NCI-H2107 (cell line): Measurements from ENCODE around the gene TEKT5.

Source experiments
- DNase-seq: peaks from one replicate; lab custom pipeline; 2025; lab: John Stamatoyannopoulos, UW

Gene TEKT5

GRCh38 chr16:10609402-10609774 is 85.3 kb downstream of the TEKT5 start:
- no peak for DNase-seq

GRCh38 chr16:10608687-10609401 is 85.9 kb downstream of the TEKT5 start:
- no peak for DNase-seq

GRCh38 chr16:10607157-10607556 is 87.6 kb downstream of the TEKT5 start:
- DNase-seq, result no peak

- DNase-seq, result no peak
These were observed 88.1 kb downstream of the TEKT5 start for GRCh38 chr16:10606607-10607006.

DNA sequence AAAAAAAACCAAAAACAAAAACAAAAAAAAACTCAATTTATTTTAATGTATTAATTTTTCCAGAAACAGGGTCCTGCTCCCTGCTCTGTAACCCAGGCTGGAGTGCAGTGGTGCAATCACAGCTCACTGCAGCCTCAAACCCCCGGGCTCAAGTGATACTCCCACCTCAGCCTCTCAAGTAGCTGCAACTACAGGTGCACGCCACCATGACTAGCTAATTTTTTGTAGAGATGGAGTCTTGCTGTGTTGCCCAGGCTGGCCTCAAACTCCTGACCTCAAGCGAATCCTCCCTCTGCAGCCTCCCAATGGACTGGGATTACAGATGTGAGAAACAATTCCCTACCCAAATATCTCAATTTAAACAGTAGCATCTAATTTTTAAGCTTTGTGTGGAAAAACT is 89.1 kb downstream of the TEKT5 start:
- DNase-seq, result no peak

DNA sequence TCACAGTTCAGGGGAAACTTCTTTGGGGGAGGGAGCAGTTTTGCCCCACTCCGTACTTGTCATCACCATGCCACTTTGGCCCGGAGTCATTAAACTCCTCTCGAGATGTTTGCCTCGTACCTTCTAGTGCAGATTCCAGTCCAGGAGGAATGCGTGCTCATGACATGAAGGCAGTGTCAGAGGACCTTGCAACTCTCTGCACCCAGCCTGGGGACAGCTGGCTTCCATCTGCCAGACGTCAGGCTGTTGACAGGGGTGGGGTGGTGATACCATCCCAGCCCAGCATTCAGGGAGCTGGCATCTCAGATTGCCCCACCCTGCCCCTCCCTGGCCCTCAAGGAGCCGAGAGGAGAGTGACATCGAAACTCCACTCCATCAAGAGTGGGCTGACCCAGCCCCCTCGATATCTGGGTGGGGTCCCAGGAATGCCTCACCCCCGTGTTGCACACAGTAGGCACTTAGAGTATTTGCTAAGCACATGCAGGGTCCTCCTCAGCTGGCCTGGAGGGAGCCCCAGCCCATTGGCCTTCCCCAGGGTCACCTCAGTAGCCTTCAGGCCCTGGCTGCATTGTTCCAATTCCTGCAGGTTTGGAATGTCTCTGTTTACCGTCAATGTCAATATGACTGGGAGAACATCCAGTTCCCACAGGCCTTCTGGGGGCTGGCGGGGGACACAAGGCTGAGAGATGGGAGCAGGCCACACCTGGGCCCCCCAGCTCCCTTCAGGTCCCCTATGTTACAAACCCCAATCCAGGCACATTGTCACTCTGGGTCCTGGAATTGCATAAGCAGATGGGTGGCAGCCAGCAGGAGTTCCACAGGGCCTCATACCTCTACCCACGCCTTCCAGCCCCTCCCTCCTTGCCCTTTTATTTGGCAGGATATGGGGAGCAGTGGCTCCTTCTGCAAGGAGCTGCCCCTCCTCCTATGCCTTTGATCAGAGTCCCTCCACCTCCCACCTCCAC is 93.0 kb downstream of the TEKT5 start:
- DNase-seq, result no peak

GRCh38 chr16:10600782-10601443 is 93.8 kb downstream of the TEKT5 start:
- no peak for DNase-seq

DNA sequence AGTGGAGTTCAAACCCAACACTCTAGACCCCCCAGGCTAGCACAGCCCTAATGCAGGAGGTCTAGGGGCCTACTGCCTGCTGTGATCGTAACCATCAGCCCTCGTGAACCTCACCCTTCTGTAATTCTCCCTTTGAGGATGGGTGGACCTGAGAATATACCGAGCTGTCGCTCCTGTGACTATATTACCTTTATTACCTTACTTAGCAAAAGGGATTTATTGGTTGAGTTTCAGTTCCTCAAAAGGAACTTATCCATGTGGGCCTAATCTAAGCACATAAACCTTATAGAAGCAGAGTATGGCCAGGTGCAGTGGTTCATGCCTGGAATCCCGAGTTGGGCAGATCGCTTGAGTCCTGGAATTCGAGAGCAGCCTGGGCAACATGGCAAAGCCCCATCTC is 95.1 kb downstream of the TEKT5 start:
- no peak for DNase-seq

DNA sequence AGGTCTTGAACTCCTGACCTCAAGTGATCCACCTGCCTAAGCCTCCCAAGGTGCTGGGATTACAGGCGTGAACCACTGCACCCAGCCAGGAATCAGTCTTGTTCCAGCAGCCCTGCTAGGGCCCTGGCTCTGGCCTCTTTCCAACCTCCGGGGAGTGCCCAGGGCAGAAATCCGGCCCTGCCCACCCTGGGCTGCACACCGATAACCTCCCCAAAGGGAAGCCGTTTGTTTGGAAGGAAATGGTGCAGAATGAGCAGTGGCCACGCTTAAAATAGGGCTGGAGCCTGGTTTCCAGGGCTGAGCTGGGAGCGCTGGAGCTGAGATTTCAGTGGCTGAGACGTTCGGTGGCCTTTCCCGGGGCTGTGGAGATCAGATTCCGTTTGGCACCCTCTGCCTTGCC is 96.6 kb downstream of the TEKT5 start:
- no peak for DNase-seq

DNA sequence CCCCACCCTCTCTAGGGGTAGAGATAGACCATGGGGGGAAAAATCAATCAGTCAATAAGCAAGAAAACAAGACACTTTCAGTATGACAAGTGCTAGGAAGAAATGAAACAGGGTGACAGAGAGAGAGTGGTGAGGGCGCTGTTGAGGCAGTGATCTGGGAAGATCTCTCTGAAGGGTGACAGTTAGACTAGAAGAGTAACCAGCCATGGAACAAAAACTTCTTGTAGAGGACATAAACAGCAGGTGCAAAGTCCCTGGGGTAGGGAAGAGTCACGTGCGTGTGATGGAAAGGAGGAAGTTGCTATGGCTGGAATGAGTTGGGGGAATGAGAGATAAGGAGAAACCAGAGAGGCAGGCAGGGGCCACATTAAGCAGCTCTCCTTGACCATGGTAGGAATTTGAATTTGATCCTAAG is 97.5 kb downstream of the TEKT5 start:
- no peak for DNase-seq

GRCh38 chr16:10594312-10594950 is 100.3 kb downstream of the TEKT5 start:
- no peak for DNase-seq

GRCh38 chr16:10592611-10593010 is 102.1 kb downstream of the TEKT5 start:
- no peak for DNase-seq

DNA sequence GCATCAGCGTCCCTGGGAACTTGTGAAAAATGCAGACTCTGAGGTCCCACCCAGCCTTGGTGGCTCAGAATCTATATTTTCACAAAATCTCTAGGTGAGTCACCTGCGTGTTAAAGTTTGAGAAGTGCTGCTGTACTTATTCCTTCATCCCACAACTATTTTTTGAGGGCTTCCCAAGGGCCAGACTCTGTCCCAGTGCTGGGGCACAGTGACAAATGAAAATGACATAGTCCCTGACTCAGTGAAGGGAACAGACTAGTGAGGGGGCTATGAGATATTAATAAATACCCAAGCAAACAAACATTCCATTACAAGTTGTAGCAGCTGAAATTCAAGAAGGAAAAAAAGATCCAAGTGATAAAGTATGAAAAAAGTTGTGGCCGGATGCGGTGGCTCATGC is 104.4 kb downstream of the TEKT5 start:
- DNase-seq, result no peak

DNA sequence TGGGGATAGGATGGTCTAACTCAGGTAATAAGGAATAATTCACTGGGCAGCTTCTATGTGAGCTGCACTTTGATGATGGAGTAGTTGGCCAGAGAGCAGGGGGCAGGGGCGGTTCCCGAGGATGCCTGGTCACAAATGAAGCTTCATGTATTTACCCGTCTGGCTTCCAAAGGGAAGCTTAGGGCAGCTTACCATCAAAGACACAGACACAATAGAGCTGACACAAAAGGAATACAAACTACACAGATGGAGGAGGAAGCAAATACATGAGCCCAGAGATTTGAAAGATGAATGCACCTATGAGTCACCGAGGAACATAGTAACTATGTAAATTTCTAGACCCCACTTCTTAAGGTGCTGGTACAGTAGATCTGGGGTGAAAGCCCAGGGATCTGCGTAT is 105.6 kb downstream of the TEKT5 start:
- DNase-seq, result no peak

DNA sequence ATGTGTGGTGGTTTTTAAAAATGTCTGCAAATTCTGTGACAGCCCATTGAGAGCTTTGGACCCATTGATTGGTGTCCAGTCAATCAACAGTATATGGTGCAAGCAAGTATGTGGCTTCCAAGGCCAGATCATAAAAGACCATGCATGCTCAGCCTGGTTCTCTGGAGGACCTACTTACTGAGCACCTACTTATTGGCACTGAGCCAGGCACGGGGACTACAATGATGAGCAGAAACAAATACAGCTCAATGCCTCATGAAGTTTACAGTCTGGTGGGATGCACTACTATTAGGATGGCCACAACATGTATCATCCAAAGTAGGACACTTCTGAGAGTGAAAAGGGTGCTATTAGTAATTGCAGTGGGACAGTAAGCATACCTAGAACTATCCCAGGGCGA is 107.1 kb downstream of the TEKT5 start:
- no peak for DNase-seq

DNA sequence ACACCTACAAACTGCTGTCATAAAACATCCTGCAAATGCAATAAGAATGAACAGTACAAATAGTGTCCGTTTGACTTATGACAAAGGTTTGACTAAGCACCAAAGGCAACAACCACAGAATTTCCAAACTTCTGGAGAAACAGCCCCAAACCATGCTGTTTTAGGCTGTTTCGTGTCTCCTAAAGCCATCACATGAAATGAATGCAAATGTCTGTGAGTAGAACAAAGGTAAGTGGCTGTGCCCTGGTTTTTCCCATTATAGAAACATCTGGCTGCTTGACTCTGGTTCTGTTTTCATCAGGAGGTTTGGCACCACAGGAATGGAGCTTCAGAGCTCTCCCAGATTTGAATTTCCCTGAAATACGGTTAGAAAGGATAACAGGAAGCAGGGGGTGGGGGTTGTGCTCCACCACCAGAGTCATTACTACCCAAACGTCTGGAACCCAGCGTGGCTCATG is 109.7 kb downstream of the TEKT5 start:
- no peak for DNase-seq

- DNase-seq, result no peak
These were observed 111.5 kb downstream of the TEKT5 start for GRCh38 chr16:10583269-10583668.

GRCh38 chr16:10581507-10581906 is 113.2 kb downstream of the TEKT5 start:
- no peak for DNase-seq

DNA sequence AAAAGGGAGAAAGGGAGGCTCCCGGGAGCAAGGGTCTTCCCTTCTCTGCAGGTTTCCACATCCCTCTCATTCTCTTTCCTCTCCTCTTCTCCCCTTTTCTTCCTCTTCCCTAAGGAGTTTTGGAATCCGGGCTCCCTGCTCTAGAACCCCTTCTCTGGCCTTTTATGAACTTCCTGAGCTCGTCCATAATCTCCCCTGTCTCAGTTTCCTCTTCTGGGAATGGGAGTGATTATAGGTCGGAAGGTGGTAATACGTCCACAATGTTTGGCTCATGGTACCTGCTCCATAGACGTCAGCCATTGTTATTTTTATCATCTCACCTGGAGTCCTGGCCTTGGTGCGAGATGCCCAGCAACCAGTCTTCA is 113.9 kb downstream of the TEKT5 start:
- no peak for DNase-seq

GRCh38 chr16:10579965-10580882 is 114.5 kb downstream of the TEKT5 start, which contains the start of gene EMP2:
Gene EMP2 (minus strand): TSS chr16:10580598. CDS start chr16:10547617, 32,981 bp downstream.
- no peak for DNase-seq

GRCh38 chr16:10579575-10579964 is 115.2 kb downstream of the TEKT5 start:
- DNase-seq, result no peak
